ENCODE results near the gene TAPT1. TPM values are rescaled to one million over a fixed set of nuclear protein-coding genes. Genes with fewer than 3 reads are reported as not detected.

The TAPT1 gene
- total RNA-seq, 1 experiment from 2014 or later = 11.1 TPM

GRCh38 chr4:16140879-16141249 is 85.4 kb downstream of the TAPT1 start:
- H3K23ac ChIP-seq (ENCODE audit: insufficient read length, low read depth, low read length) = no peak overlapping the region
- H2BK20ac ChIP-seq (ENCODE audit: low read depth, low read length, poor library complexity, severe bottlenecking) = no peak overlapping the region
- peaks cover 4 to 15% (median 9%) of the 10 kb centered on the region in 3 experiments for H3K36me3 Mint-ChIP-seq (ENCODE audit: insufficient read depth in 1 of 3, low read depth in 3 of 3)
- H2AK5ac ChIP-seq (ENCODE audit: insufficient read length, low read length) = no peak overlapping the region
- DNase-seq = no peak
- H2AFZ ChIP-seq (ENCODE audit: low read length) = no peak overlapping the region
- H3K56ac ChIP-seq (ENCODE audit: insufficient read length, low read depth, low read length) = no peak overlapping the region
- no peak overlapping the region for H3K9ac ChIP-seq (ENCODE audit: extremely low read depth, insufficient read length, low read length)
- H2BK15ac ChIP-seq (ENCODE audit: low read depth, low read length) = no peak overlapping the region
- H3K4ac ChIP-seq (ENCODE audit: low read depth, low read length) = no peak overlapping the region
- H2BK5ac ChIP-seq (ENCODE audit: insufficient read length, low read length) = no peak overlapping the region
- no peak overlapping the region for H3T11ph ChIP-seq (ENCODE audit: low read length)
- H4K5ac ChIP-seq (ENCODE audit: insufficient read length, low read depth, low read length) = no peak overlapping the region
- no peaks in the 10 kb centered on the region for H3K79me1 ChIP-seq (ENCODE audit: insufficient read depth, low read depth, low read length, poor library complexity, severe bottlenecking)
- peaks cover 0 to 2% of the 10 kb centered on the region in 2 experiments; a peak in 2 of 4 replicates for H3K4me1 Mint-ChIP-seq
- no peaks in the 10 kb centered on the region for H3K23me2 ChIP-seq (ENCODE audit: insufficient read length, low read depth, low read length, poor library complexity, severe bottlenecking)
- H2BK120ac ChIP-seq (ENCODE audit: low read depth, low read length, poor library complexity, severe bottlenecking) = no peak overlapping the region
- no peaks in the 10 kb centered on the region for H3K4me1 ChIP-seq (ENCODE audit: insufficient read depth, low read length)
- no peaks in the 10 kb centered on the region; the same call in 1 of the 2 replicates for H3K27me3 Mint-ChIP-seq (ENCODE audit: low read depth)
- no peaks in the 10 kb centered on the region for H3K79me2 ChIP-seq (ENCODE audit: insufficient read depth, low read length)
- no peaks in the 10 kb centered on the region for H3K27me3 ChIP-seq (ENCODE audit: insufficient read depth, low read length)
- no peak overlapping the region for H3K4me2 ChIP-seq (ENCODE audit: insufficient read depth, insufficient read length, low read length)
- TF ChIP-seq, protein P1, sequence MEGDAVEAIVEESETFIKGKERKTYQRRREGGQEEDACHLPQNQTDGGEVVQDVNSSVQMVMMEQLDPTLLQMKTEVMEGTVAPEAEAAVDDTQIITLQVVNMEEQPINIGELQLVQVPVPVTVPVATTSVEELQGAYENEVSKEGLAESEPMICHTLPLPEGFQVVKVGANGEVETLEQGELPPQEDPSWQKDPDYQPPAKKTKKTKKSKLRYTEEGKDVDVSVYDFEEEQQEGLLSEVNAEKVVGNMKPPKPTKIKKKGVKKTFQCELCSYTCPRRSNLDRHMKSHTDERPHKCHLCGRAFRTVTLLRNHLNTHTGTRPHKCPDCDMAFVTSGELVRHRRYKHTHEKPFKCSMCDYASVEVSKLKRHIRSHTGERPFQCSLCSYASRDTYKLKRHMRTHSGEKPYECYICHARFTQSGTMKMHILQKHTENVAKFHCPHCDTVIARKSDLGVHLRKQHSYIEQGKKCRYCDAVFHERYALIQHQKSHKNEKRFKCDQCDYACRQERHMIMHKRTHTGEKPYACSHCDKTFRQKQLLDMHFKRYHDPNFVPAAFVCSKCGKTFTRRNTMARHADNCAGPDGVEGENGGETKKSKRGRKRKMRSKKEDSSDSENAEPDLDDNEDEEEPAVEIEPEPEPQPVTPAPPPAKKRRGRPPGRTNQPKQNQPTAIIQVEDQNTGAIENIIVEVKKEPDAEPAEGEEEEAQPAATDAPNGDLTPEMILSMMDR (conservative IDR thresholded peaks at IDR 0.05) = no peak
- H3K9me3 Mint-ChIP-seq = peaks cover 24 to 31% of the 10 kb centered on the region in 2 experiments
- no peak overlapping the region for H3K14ac ChIP-seq (ENCODE audit: insufficient read depth, low read length)
- no peak overlapping the region for H4K91ac ChIP-seq (ENCODE audit: insufficient read length, low read depth, low read length)
- H3K9me3 ChIP-seq (ENCODE audit: control insufficient read depth, low read depth, low read length) = peaks cover 6% of the 10 kb centered on the region
- H2BK12ac ChIP-seq (ENCODE audit: insufficient read length, low read depth, low read length) = no peak overlapping the region
- no peak overlapping the region for H3K27ac Mint-ChIP-seq
- no peak overlapping the region for H4K8ac ChIP-seq (replicated peaks; ENCODE audit: insufficient read length, low read depth, low read length)
- no peak overlapping the region for H3K18ac ChIP-seq (ENCODE audit: insufficient read length, low read depth, low read length)
- no peak overlapping the region for H3K27ac ChIP-seq (ENCODE audit: insufficient read length, low read depth, low read length)
- H3K4me3 Mint-ChIP-seq = no peak overlapping the region
- no peaks in the 10 kb centered on the region for H4K20me1 ChIP-seq (ENCODE audit: control insufficient read depth, insufficient read depth, insufficient read length)
